Measurements from ENCODE around the gene PPP1R3F. TPM values are rescaled to one million over a fixed set of nuclear protein-coding genes. Genes with fewer than 3 reads are reported as not detected.
"Not testable (repeated sequence)": the region's sequence is repeated elsewhere in the genome, so short reads cannot be mapped to it uniquely, and the experiment has no call there.

The PPP1R3F gene
- polyA plus RNA-seq, 3 donors from 2014 or later, result 1.9 to 3.4 (median 2.1) TPM

- H3K36me3 Mint-ChIP-seq; H3K27ac Mint-ChIP-seq; H3K4me3 Mint-ChIP-seq; H3K4me1 Mint-ChIP-seq; H3K9me3 Mint-ChIP-seq; DNase-seq; H3K27me3 Mint-ChIP-seq (ENCODE audit: low read depth in 3 of 3): not testable (repeated sequence)
These were observed 52.7 kb downstream of the PPP1R3F start for GRCh38 chrX:49322266-49322665.

DNA sequence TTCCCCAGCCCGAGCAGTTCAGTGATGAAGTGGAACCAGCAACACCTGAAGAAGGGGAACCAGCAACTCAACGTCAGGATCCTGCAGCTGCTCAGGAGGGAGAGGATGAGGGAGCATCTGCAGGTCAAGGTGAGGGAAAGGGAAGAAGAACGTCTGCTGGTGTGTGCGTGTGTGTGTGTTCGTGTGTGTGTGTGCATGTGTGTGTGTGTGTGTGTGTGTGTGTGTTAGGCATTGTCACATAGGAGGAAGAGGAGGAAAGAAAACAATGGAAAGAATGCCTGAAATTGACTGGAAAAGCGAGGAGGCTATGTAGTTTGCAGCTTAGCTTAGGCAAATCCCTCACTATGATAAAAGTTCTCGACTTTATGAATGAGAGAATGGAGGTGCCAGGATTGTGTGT, 54.1 kb downstream of the PPP1R3F start:
- H3K27ac Mint-ChIP-seq; H3K4me3 Mint-ChIP-seq; H3K4me1 Mint-ChIP-seq; DNase-seq; H3K9me3 Mint-ChIP-seq; H3K27me3 Mint-ChIP-seq (ENCODE audit: low read depth in 3 of 3); H3K36me3 Mint-ChIP-seq: not testable (repeated sequence)

DNA sequence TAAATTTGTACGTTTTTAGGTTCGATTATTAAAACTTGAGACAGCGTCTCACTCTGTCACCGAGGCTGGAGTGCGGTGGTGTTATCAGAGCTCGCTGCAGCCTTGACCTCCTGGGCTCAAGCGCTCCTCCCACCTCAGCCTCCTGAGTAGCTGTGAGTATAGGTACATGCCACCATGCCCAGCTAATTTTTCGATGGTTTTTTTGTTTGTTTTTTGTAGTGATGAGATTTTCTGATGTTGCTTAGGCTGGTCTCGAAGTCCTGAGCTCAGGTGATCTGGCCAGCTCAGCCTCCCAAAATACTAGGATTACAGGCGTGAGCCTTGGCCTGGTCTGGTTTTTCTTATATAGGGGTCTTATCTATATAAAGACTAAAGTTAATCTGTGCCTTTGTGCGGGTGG, 60.8 kb downstream of the PPP1R3F start:
- not testable (repeated sequence) for H3K27me3 Mint-ChIP-seq (ENCODE audit: low read depth in 3 of 3); DNase-seq; H3K36me3 Mint-ChIP-seq; H3K27ac Mint-ChIP-seq; H3K9me3 Mint-ChIP-seq; H3K4me1 Mint-ChIP-seq; H3K4me3 Mint-ChIP-seq

DNA sequence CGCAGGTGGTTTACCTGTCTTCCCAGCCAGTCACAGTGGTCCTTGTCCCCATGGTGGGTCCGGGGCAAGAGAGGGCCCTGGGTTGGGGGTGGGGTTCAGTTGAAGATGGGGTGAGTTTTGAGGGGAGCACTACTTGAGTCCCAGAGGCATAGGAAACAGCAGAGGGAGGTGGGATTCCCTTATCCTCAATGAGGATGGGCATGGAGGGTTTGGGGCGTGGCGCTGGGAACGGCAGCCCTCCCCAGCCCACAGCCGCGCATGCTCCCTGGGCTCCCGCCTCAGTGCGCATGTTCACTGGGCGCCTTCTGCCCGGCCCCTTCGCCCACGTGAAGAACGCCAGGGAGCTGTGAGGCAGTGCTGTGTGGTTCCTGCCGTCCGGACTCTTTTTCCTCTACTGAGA, 61.7 kb downstream of the PPP1R3F start, which contains the start of gene GAGE13:
GAGE13 (plus strand) TSS at position 301 of the 400 bp plus-strand sequence. CDS start 1,156 bp downstream, outside the sequence.
- not testable (repeated sequence) for H3K9me3 Mint-ChIP-seq; H3K4me1 Mint-ChIP-seq; H3K27ac Mint-ChIP-seq; H3K27me3 Mint-ChIP-seq (ENCODE audit: low read depth in 3 of 3); H3K36me3 Mint-ChIP-seq; H3K4me3 Mint-ChIP-seq; DNase-seq

DNA sequence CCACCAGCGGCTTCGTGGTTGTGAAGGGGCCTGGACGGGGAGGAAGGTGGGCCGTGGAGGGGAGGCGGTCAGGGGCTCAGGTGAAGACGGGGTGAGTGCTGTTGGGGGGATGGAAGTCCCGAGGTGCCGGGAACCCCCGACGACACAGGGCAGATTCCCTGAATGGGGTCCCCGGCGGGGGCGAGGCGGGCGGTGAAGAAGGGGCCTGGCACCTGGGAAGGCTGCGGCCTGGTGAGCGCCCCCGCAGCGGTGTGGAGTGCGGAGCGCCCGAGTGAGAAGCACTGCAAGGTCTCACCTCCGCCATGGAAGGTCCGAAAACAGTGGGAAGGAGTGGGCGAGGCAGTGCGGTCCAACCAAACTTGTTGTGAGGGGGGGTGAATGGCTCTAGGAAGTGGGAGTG, 62.2 kb downstream of the PPP1R3F start:
- not testable (repeated sequence) for H3K27ac Mint-ChIP-seq, DNase-seq, H3K4me3 Mint-ChIP-seq

More for the DNA sequence above, 62.2 kb downstream of the PPP1R3F start:
- H3K9me3 Mint-ChIP-seq; H3K27me3 Mint-ChIP-seq (ENCODE audit: low read depth in 3 of 3); H3K36me3 Mint-ChIP-seq; H3K4me1 Mint-ChIP-seq: not testable (repeated sequence)

Other genes with a start within 250 kb of the PPP1R3F start
- 1 to 10 TPM; 1.1 to 9.0 (median 4.2) TPM for gene TFE3, start 226.4 kb upstream of the PPP1R3F start, polyA plus RNA-seq
- 1 to 10 TPM in 1 of 3 donors, under 1 TPM in 2; 0.49 to 1.3 (median 0.50) TPM for gene CCDC120, start 210.8 kb upstream of the PPP1R3F start, polyA plus RNA-seq
- 10 to 100 TPM; 27.7 to 66.4 (median 36.3) TPM for gene PRAF2, start 195.8 kb upstream of the PPP1R3F start, polyA plus RNA-seq
- gene WDR45, start 189.9 kb upstream of the PPP1R3F start, polyA plus RNA-seq, result 100 to 1,000 TPM; 104 to 105 (median 104) TPM
- gene GPKOW, start 146.1 kb upstream of the PPP1R3F start, polyA plus RNA-seq, result 10 to 100 TPM; 26.3 to 55.3 (median 27.2) TPM
- 1 to 10 TPM in 2 of 3 donors, under 1 TPM in 1; 0.96 to 2.2 (median 1.6) TPM for gene MAGIX, start 107.0 kb upstream of the PPP1R3F start, polyA plus RNA-seq
- 10 to 100 TPM; 40.5 to 64.6 (median 45.7) TPM for gene PLP2, start 97.9 kb upstream of the PPP1R3F start, polyA plus RNA-seq
- gene PRICKLE3, start 83.4 kb upstream of the PPP1R3F start, polyA plus RNA-seq, result 1 to 10 TPM in 2 of 3 donors, not detected in 1; 2.1 to 4.1 TPM
- gene SYP, start 69.6 kb upstream of the PPP1R3F start, polyA plus RNA-seq, result under 1 TPM in 2 of 3 donors, not detected in 1; 0.29 to 0.43 TPM
- under 1 TPM in 1 of 3 donors, not detected in 2; 0.07 TPM for gene CACNA1F, start 36.5 kb upstream of the PPP1R3F start, polyA plus RNA-seq
- 10 to 100 TPM; 21.6 to 29.4 (median 27.0) TPM for gene CCDC22, start 34.3 kb upstream of the PPP1R3F start, polyA plus RNA-seq
- under 1 TPM in 2 of 3 donors, not detected in 1; 0.08 to 0.13 TPM for gene FOXP3, start 5.1 kb upstream of the PPP1R3F start, polyA plus RNA-seq
- not detected for gene GAGE10, start 33.9 kb downstream of the PPP1R3F start, polyA plus RNA-seq
- gene GAGE12J, start 52.2 kb downstream of the PPP1R3F start, polyA plus RNA-seq, result not detected
- not detected for gene GAGE13, start 61.8 kb downstream of the PPP1R3F start, polyA plus RNA-seq